ENCODE data around the gene ANO9.
"Not testable (repeated sequence)": the region's sequence is repeated elsewhere in the genome, so short reads cannot be mapped to it uniquely, and the experiment has no call there.

The ANO9 gene

DNA sequence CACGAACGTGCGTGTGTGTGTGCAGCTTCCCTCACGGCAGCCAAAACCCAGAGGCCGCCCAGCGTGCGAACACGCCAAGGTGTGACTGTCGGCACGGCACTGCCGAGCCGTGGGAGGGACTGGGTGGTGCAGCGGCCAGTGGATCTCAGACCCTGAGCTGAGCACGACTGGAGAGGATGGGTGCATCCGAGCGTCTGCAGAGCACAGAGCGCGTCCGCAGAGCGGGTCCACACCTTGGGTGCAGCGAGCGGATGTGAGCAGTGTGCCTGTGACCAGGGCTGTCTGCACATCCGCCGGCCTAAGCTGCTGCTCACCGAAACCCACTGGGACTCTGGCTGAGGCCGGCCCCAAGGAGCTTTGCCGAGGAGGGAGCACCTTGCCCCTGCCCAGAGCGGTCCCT lies 31.0 kb upstream of the ANO9 start:
- in situ Hi-C loops (cut with HindIII; ENCODE audit: low pct_ligation_motif_present, low pct_unique_long_range_greater_than_20kb, low sequenced_read_pairs), result no loop called here

GRCh38 chr11:472272-472671 lies 30.5 kb upstream of the ANO9 start:
- no peak for DNase-seq
- in situ Hi-C loops (cut with HindIII; ENCODE audit: low pct_ligation_motif_present, low pct_unique_long_range_greater_than_20kb, low sequenced_read_pairs), result no loop called here

More for the DNA sequence above, 31.0 kb upstream of the ANO9 start:
- no peak for DNase-seq

DNA sequence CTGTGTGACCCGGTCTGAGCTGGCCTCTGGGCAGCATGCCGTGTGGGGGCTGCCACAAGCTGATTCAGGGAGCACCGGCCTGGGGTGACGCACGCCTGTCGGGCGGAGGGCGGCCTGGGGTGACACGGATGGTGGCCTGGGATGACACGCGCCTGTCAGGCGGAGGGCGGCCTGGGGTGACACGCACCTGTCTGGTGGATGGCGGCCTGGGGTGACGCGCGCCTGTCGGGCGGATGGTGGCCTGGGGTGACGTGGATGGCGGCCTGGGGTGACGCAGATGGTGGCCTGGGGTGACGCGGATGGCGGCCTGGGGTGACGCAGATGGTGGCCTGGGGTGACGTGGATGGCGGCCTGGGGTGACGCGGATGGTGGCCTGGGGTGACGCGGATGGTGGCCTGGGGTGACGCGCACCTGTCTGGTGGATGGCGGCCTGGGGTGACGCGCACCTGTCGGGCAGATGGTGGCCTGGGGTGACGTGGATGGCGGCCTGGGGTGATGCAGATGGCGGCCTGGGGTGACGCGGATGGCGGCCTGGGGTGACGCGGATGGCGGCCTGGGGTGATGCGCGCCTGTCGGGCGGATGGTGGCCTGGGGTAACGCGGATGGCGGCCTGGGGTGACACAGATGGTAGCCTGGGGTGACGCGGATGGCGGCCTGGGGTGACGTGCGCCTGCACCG lies 29.8 kb upstream of the ANO9 start:
- DNase-seq, result no peak

DNA sequence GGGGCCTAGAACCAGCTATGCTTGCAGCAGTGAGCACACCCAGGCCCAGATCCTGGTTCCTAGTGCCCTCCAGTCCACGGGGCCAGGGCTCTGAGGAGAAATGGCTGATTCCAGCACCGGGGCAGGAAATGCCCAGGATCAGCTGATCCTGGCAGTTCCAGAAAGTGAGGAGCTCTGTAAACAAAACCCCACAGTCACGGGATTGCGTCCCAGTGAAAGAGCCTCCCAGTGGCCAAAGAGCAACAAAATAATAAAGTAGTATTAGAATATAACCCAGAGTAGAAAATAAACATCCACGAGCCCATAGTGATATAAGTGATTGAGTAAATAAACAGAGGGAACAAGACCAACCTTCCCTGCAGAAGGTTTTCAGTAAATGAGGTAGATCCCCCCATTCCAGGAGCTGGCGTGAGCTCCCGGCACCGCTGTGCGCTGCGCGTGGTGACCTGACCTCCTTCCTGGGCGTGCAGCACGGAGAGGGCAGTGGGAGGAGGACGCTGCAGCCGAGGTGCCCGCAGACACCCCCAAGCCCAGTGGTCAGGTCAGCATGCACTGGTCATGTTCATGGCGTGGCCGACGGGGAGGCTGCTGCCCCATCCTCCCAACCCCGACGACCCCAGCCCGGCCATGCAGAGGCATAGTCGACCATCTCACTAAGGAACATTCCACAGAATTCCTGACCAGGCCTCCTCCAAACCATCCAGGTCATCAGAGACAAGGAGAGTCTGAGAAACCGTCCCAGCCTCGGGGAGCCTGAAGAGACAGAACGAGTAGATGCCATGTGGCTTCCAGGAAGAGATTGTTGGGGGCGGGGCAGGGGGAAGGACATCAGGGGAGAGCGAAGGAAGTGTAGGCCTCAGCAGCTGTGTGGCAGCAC lies 28.1 kb upstream of the ANO9 start:
- in situ Hi-C loops (cut with HindIII; ENCODE audit: low pct_ligation_motif_present, low pct_unique_long_range_greater_than_20kb, low sequenced_read_pairs), result no loop called here
- DNase-seq, result no peak

More for the DNA sequence above, 29.8 kb upstream of the ANO9 start:
- in situ Hi-C loops (cut with HindIII; ENCODE audit: low pct_ligation_motif_present, low pct_unique_long_range_greater_than_20kb, low sequenced_read_pairs), result no loop called here

DNA sequence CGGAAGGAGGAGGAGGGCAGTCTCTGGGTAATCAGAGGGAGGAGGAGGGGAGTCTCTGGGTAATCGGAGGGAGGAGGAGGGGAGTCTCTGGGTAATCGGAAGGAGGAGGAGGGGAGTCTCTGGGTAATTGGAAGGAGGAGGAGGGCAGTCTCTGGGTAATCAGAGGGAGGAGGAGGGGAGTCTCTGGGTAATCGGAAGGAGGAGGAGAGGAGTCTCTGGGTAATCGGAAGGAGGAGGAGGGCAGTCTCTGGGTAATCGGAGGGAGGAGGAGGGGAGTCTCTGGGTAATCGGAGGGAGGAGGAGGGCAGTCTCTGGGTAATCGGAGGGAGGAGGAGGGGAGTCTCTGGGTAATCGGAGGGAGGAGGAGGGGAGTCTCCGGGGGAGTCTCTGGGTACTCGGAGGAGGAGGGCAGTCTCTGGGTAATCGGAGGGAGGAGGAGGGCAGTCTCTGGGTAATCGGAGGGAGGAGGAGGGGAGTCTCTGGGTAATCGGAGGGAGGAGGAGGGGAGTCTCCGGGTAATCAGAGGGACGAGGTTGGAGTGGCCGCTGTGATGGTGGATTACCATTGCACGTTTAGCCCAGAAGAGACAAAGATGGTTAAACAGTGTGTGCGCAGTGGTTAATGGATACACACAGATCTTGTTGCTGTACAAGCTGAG lies 27.3 kb upstream of the ANO9 start:
- in situ Hi-C loops (cut with HindIII; ENCODE audit: low pct_ligation_motif_present, low pct_unique_long_range_greater_than_20kb, low sequenced_read_pairs); DNase-seq: not testable (repeated sequence)

DNA sequence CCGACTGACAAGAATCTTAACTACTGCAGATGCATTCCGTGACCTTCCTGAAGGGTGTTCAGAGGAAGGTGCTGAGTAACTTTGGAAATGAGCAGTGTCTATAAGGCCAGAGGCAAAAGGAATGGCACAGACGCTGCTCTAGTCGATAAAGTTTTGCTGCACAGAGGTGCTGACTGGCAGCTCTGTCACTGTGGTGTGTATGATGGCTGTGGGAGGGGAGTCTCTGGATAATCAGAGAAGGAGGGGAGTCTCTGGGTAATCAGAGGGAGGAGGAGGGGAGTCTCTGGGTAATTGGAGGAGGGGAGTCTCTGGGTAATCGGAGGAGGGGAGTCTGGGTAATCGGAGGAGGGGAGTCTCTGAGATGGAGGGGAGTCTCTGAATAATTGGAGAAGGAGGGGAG lies 26.7 kb upstream of the ANO9 start:
- no peak for DNase-seq

DNA sequence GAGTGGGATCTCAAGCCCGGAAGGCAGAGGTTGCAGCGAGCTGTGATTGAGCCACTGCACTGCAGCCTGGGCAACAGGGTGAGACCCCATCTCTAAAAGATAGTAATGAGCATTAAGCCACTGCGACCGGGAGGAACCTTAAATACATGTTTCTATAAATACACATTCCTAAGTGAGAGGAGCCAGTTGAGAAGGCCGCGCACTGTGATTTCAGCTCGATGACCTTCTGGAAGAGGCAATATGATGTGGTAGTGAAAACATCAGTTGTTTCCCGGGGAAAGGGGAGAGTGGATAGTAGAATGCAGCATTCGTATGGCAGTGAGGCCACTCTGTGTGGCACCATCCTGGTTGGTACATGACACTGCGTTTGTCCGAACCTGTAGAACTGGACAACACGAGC lies 26.2 kb upstream of the ANO9 start:
- in situ Hi-C loops (cut with HindIII; ENCODE audit: low pct_ligation_motif_present, low pct_unique_long_range_greater_than_20kb, low sequenced_read_pairs), result no loop called here
- DNase-seq, result no peak

More for the DNA sequence above, 26.7 kb upstream of the ANO9 start:
- in situ Hi-C loops (cut with HindIII; ENCODE audit: low pct_ligation_motif_present, low pct_unique_long_range_greater_than_20kb, low sequenced_read_pairs), result no loop called here

GRCh38 chr11:465896-466530 lies 24.2 kb upstream of the ANO9 start:
- in situ Hi-C loops (cut with HindIII; ENCODE audit: low pct_ligation_motif_present, low pct_unique_long_range_greater_than_20kb, low sequenced_read_pairs), result no loop called here
- DNase-seq, result no peak

GRCh38 chr11:464316-464715 lies 22.5 kb upstream of the ANO9 start:
- in situ Hi-C loops (cut with HindIII; ENCODE audit: low pct_ligation_motif_present, low pct_unique_long_range_greater_than_20kb, low sequenced_read_pairs), result no loop called here
- DNase-seq, result no peak

DNA sequence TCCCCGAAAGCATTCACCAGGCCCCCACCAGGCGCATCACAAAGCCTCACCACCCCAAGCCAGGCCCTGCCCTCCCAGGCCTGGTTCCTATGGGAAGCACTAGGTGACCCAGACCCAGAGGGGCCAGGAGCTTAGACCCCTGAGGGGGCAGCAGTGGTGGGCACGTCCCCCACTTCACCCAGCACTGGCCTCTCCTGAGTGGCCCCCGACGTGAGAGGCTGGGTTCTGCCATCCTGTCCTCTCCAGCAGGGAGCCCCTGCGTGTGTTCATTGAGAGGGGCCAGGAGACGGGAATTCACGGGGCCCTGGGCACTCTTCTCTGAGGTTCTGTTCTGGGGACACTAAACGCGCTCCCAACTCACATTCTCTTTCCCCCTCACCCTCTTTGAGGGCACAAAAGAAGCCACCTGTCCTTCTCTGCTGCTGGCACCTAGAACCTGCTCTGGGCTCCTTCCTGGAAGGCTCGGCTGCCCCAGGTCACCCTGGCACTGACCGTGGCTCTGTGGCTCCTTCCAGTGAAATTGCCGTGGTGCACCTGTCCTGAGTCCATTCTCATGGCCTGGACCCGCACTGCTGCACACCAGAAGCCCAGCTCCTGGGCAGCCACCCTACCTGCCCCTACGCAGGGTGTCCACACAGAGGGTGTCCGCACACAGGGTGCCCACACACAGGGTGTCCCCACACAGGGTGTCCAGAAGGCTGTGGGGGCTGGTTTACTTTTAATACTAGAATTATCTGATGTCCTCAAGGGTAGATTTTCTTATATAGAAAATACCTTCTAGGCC lies 20.5 kb upstream of the ANO9 start:
- DNase-seq, result no peak
- in situ Hi-C loops (cut with HindIII; ENCODE audit: low pct_ligation_motif_present, low pct_unique_long_range_greater_than_20kb, low sequenced_read_pairs), result no loop called here

GRCh38 chr11:461626-462025 lies 19.8 kb upstream of the ANO9 start:
- in situ Hi-C loops (cut with HindIII; ENCODE audit: low pct_ligation_motif_present, low pct_unique_long_range_greater_than_20kb, low sequenced_read_pairs), result no loop called here
- DNase-seq, result no peak

DNA sequence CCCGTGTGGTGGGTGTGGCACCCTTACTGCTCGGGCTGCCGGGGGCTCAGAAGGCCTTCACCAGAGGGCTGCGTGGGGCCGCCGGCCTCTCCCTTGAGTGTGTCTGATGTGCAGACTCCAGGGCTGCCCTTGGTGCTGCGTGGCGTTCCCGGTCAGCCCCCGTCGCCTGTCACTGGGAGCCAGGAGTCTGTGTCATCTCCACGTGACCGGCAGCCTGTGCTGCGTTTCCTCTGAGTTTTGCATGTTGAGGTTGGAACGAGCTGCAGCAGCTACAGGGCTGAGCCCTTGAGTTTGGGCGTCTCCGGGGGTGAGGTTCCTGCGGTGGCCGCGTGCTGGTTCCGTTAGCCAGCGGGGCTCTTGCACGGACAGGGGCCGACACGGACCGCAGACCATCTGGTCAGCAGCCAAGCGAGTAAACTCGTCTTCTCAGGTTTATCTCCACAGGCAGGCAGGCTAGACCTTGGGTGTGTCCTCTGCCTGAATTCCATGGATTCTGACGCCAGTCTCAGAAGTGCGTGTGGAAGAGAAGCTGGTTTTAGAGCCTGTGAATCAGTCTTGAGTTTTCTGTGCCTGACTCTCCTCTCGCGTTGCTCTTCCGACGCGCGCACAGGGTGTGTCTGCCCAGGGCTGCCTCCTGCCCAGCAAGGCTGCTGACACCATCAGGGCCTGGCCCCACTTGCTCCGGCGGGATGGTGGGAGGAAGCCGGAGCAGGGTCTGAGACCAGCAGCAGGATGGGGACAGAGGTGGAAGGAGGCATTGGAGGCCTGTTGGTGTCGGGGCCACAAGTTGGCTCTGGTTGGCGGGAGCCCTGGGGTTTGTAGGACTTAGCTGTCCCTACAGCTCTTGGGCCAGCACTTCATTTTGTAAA lies 18.8 kb upstream of the ANO9 start:
- in situ Hi-C loops (cut with HindIII; ENCODE audit: low pct_ligation_motif_present, low pct_unique_long_range_greater_than_20kb, low sequenced_read_pairs), result no loop called here
- DNase-seq, result no peak

DNA sequence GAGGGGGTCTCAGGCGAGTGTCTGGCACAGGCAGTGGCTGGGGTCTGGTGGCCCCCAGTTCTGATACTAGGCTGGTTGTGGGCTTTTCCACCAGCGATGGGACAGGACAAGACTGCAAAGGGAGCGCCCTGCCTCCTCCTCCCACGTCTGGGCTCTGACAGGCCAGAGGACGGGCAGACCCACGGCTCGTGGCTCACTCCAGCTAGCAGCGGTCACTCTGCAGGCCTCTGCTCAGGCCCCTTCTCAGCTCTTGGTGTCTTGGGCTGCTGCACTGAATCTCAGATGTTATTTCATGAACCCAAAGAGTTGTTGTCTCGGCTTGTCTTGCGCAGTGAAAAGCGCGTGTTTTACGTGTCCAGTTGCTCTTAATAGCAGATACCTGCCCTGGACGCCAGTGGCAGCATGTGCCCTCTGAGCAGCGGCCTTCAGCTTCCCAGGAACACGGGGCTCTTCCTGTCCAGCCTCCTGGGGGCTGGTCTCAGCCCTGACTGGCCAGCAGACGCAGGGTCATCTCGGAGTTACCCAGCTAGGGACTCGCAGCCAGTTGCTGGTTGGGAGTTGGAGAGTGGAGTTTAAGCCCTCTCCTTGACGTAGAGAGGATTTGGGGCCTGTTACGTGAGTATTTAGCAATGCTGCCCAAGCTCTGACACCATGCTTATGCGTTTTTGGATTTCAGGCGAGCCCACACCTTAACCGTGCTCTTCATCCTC lies 17.9 kb upstream of the ANO9 start:
- DNase-seq, result no peak
- in situ Hi-C loops (cut with HindIII; ENCODE audit: low pct_ligation_motif_present, low pct_unique_long_range_greater_than_20kb, low sequenced_read_pairs), result no loop called here

- in situ Hi-C loops (cut with HindIII; ENCODE audit: low pct_ligation_motif_present, low pct_unique_long_range_greater_than_20kb, low sequenced_read_pairs), result no loop called here
- DNase-seq, result no peak
These were observed 15.4 kb upstream of the ANO9 start for GRCh38 chr11:457111-457760.

DNA sequence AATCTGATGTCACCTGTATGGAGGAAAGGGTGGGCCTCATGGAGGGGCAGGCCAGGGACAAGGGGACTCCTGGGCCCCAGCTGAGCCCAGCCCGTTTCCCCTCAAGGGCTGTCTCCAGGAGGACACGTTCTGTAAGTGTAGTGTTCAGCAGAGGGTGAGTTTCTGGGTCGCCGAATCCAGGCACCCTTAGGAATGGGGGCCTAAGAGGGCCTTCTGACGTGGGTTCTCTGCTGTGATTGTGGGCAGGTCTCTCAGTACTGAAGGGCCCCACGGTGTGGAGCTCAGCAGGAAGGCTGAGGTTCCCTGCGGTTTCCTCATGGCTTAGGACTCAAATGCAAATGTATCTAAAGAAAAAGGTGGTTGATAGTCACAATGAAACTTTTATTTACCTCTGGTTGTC lies 14.7 kb upstream of the ANO9 start:
- in situ Hi-C loops (cut with HindIII; ENCODE audit: low pct_ligation_motif_present, low pct_unique_long_range_greater_than_20kb, low sequenced_read_pairs), result no loop called here
- DNase-seq, result no peak

- in situ Hi-C loops (cut with HindIII; ENCODE audit: low pct_ligation_motif_present, low pct_unique_long_range_greater_than_20kb, low sequenced_read_pairs), result no loop called here
- no peak for DNase-seq
These were observed 13.8 kb upstream of the ANO9 start for GRCh38 chr11:455566-456147.
